Measurements from ENCODE around the gene NLRP1.

The NLRP1 gene

GRCh38 chr17:5530265-5531084 lies 53.8 kb downstream of the NLRP1 start:
- no peak overlapping the region for H3K27ac Mint-ChIP-seq

GRCh38 chr17:5527601-5528250 lies 56.6 kb downstream of the NLRP1 start:
- DNase-seq, result no peak
- H3K27me3 Mint-ChIP-seq, result no peaks in the 10 kb centered on the region

More at GRCh38 chr17:5530265-5531084, 53.8 kb downstream of the NLRP1 start:
- ATAC-seq (replicated peaks) (no peak), DNase-seq (no peak)
- Mint-ChIP-seq H3K4me3 (no peak overlapping the region), H3K9me3 (no peaks in the 10 kb centered on the region), H3K36me3 (peaks cover 37 to 53% of the 10 kb centered on the region in 2 donors), H3K4me1 (peaks cover 5 to 10% of the 10 kb centered on the region in 2 donors), H3K27me3 (no peaks in the 10 kb centered on the region)

GRCh38 chr17:5526821-5527598 lies 57.3 kb downstream of the NLRP1 start:
- peaks cover 5 to 10% of the 10 kb centered on the region in 2 donors for H3K4me1 Mint-ChIP-seq
- peak overlapping the region; percentile 81 for H3K27ac Mint-ChIP-seq
- ATAC-seq (replicated peaks), result peak; percentile 95 to 98
- peak; percentile 46 for DNase-seq
- H3K27me3 Mint-ChIP-seq, result no peaks in the 10 kb centered on the region
- H3K9me3 Mint-ChIP-seq, result no peaks in the 10 kb centered on the region
- no peak overlapping the region for H3K4me3 Mint-ChIP-seq
- H3K36me3 Mint-ChIP-seq, result peaks cover 26 to 53% of the 10 kb centered on the region in 2 donors

More at GRCh38 chr17:5527601-5528250, 56.6 kb downstream of the NLRP1 start:
- ATAC-seq (replicated peaks), result no peak
- Mint-ChIP-seq H3K36me3 (peaks cover 31 to 58% of the 10 kb centered on the region in 2 donors), H3K4me3 (no peak overlapping the region), H3K27ac (no peak overlapping the region), H3K4me1 (peaks cover 5 to 10% of the 10 kb centered on the region in 2 donors), H3K9me3 (no peaks in the 10 kb centered on the region)

- Mint-ChIP-seq H3K4me1 (peaks cover 5 to 10% of the 10 kb centered on the region in 2 donors), H3K27ac (no peak overlapping the region)
Observed at GRCh38 chr17:5523249-5523648, 61.1 kb downstream of the NLRP1 start.

GRCh38 chr17:5522476-5522875 lies 61.8 kb downstream of the NLRP1 start:
- Mint-ChIP-seq H3K9me3 (no peaks in the 10 kb centered on the region), H3K4me3 (no peak overlapping the region), H3K36me3 (peaks cover 22 to 42% of the 10 kb centered on the region in 2 donors), H3K27ac (no peak overlapping the region), H3K4me1 (peaks cover 5 to 10% of the 10 kb centered on the region in 2 donors), H3K27me3 (no peaks in the 10 kb centered on the region)
- ATAC-seq (replicated peaks), result no peak
- no peak for DNase-seq

More at GRCh38 chr17:5523249-5523648, 61.1 kb downstream of the NLRP1 start:
- peaks cover 16 to 36% of the 10 kb centered on the region in 2 donors for H3K36me3 Mint-ChIP-seq
- no peak for ATAC-seq (replicated peaks)
- no peak for DNase-seq
- no peak overlapping the region for H3K4me3 Mint-ChIP-seq
- H3K27me3 Mint-ChIP-seq, result no peaks in the 10 kb centered on the region
- no peaks in the 10 kb centered on the region for H3K9me3 Mint-ChIP-seq

GRCh38 chr17:5516060-5516792 lies 68.1 kb downstream of the NLRP1 start:
- no peaks in the 10 kb centered on the region for H3K27me3 Mint-ChIP-seq
- no peak overlapping the region for H3K27ac Mint-ChIP-seq
- H3K36me3 Mint-ChIP-seq, result peaks cover 31 to 39% of the 10 kb centered on the region in 2 donors
- no peak for ATAC-seq (replicated peaks)
- H3K4me1 Mint-ChIP-seq, result peaks cover 10 to 11% of the 10 kb centered on the region in 2 donors
- H3K9me3 Mint-ChIP-seq, result peaks cover 0 to 1% of the 10 kb centered on the region in 2 donors
- no peak for DNase-seq
- H3K4me3 Mint-ChIP-seq, result no peak overlapping the region

- Mint-ChIP-seq H3K9me3 (peaks cover 0 to 1% of the 10 kb centered on the region in 2 donors), H3K36me3 (peaks cover 31% of the 10 kb centered on the region in 2 donors), H3K4me1 (peaks cover 10 to 11% of the 10 kb centered on the region in 2 donors), H3K4me3 (no peak overlapping the region), H3K27me3 (no peaks in the 10 kb centered on the region), H3K27ac (no peak overlapping the region)
- DNase-seq (no peak), ATAC-seq (replicated peaks) (no peak)
Observed at GRCh38 chr17:5514976-5515375, 69.3 kb downstream of the NLRP1 start.

- no peak overlapping the region for H3K4me3 Mint-ChIP-seq
- H3K27ac Mint-ChIP-seq, result no peak overlapping the region
- H3K36me3 Mint-ChIP-seq, result peaks cover 31% of the 10 kb centered on the region in 2 donors
- no peaks in the 10 kb centered on the region for H3K27me3 Mint-ChIP-seq
- ATAC-seq (replicated peaks) (no peak), DNase-seq (no peak)
- peaks cover 0 to 1% of the 10 kb centered on the region in 2 donors for H3K9me3 Mint-ChIP-seq
- H3K4me1 Mint-ChIP-seq, result peaks cover 10 to 11% of the 10 kb centered on the region in 2 donors
Observed at GRCh38 chr17:5513628-5514027, 70.7 kb downstream of the NLRP1 start.

GRCh38 chr17:5511401-5512225 lies 72.7 kb downstream of the NLRP1 start:
- Mint-ChIP-seq H3K27ac (no peak overlapping the region), H3K27me3 (no peaks in the 10 kb centered on the region), H3K4me1 (peaks cover 10 to 11% of the 10 kb centered on the region in 2 donors), H3K9me3 (peaks cover 0 to 1% of the 10 kb centered on the region in 2 donors), H3K36me3 (peaks cover 15 to 21% of the 10 kb centered on the region in 2 donors), H3K4me3 (no peak overlapping the region)
- no peak for ATAC-seq (replicated peaks)
- DNase-seq, result no peak

GRCh38 chr17:5510771-5511170 lies 73.5 kb downstream of the NLRP1 start:
- Mint-ChIP-seq H3K4me3 (no peak overlapping the region), H3K9me3 (peaks cover 0 to 1% of the 10 kb centered on the region in 2 donors), H3K27ac (no peak overlapping the region), H3K36me3 (peaks cover 12 to 17% of the 10 kb centered on the region in 2 donors), H3K4me1 (peaks cover 10 to 11% of the 10 kb centered on the region in 2 donors), H3K27me3 (no peaks in the 10 kb centered on the region)
- ATAC-seq (replicated peaks) (no peak), DNase-seq (no peak)

GRCh38 chr17:5509482-5509881 lies 74.8 kb downstream of the NLRP1 start:
- Mint-ChIP-seq H3K27me3 (no peaks in the 10 kb centered on the region), H3K4me1 (peaks cover 10 to 11% of the 10 kb centered on the region in 2 donors), H3K4me3 (no peak overlapping the region), H3K36me3 (peaks cover 6 to 9% of the 10 kb centered on the region in 2 donors), H3K9me3 (peaks cover 0 to 1% of the 10 kb centered on the region in 2 donors), H3K27ac (no peak overlapping the region)
- DNase-seq (no peak), ATAC-seq (replicated peaks) (no peak)

- Mint-ChIP-seq H3K36me3 (peaks cover 3 to 4% of the 10 kb centered on the region in 2 donors), H3K4me1 (peaks cover 7 to 11% of the 10 kb centered on the region in 2 donors), H3K27ac (no peak overlapping the region), H3K27me3 (no peaks in the 10 kb centered on the region), H3K9me3 (peaks cover 0 to 1% of the 10 kb centered on the region in 2 donors), H3K4me3 (no peak overlapping the region)
- DNase-seq (no peak), ATAC-seq (replicated peaks) (no peak)
Observed at GRCh38 chr17:5508810-5509209, 75.5 kb downstream of the NLRP1 start.

- no peaks in the 10 kb centered on the region for H3K4me1 Mint-ChIP-seq
- no peak overlapping the region for H3K27ac Mint-ChIP-seq
- DNase-seq (no peak), ATAC-seq (replicated peaks) (no peak)
- no peak overlapping the region for H3K4me3 Mint-ChIP-seq
- no peaks in the 10 kb centered on the region for H3K27me3 Mint-ChIP-seq
- H3K36me3 Mint-ChIP-seq, result peaks cover 4 to 7% of the 10 kb centered on the region in 2 donors
- no peaks in the 10 kb centered on the region for H3K9me3 Mint-ChIP-seq
Observed at GRCh38 chr17:5506307-5506706, 78.0 kb downstream of the NLRP1 start.

Measured in stimulated activated naive B cell treated with anti-CD40 and anti-IgM and Interleukin-4, amounts not matched to agents 10 μg/mL and 1 μg/mL and 100 μg/mL, for 72 hours (primary cell).